ENCODE data around the gene PPARD. TPM values are rescaled to one million over a fixed set of nuclear protein-coding genes. Genes with fewer than 3 reads are reported as not detected.

Gene PPARD
- total and polyA plus RNA-seq, 2 of the 13 experiments (the other 11 are each of a cell fraction or from before 2014, with no cell fraction given) = 6.1 to 13.3 TPM

- TF ChIP-seq ZNF776 (CRISPR knock-in tag; IDR thresholded peaks at IDR 0.05) = peak; percentile 81; the same call in 1 of the 2 replicates
- TF ChIP-seq TFDP1 (CRISPR knock-in tag; IDR thresholded peaks at IDR 0.05; ENCODE audit: borderline replicate concordance) = peak; percentile 98
- TF ChIP-seq MBD4 (IDR thresholded peaks at IDR 0.05; ENCODE audit: borderline replicate concordance, low read length) = no peak
- TF ChIP-seq TFE3 (CRISPR knock-in tag; IDR thresholded peaks at IDR 0.05) = peak; percentile 62; the same call in 1 of the 2 replicates
- no peak for TF ChIP-seq HOXA9 (CRISPR knock-in tag; IDR thresholded peaks at IDR 0.05; ENCODE audit: borderline replicate concordance)
- TF ChIP-seq ZFAT (CRISPR knock-in tag; conservative IDR thresholded peaks at IDR 0.05) = no peak
- TF ChIP-seq ZNF580 (CRISPR knock-in tag; IDR thresholded peaks at IDR 0.05; ENCODE audit: borderline replicate concordance, low read depth) = 0 out of 2 replicates have a peak, but pooled peaks have one; percentile 72
- TF ChIP-seq CCDC6 (CRISPR knock-in tag; IDR thresholded peaks at IDR 0.05) = no peak
- TF ChIP-seq NR2C2 (CRISPR knock-in tag; IDR thresholded peaks at IDR 0.05; ENCODE audit: borderline replicate concordance) = peak; percentile 15; the same call in 1 of the 2 replicates
- peak; percentile 81 for TF ChIP-seq HOXA5 (CRISPR knock-in tag; IDR thresholded peaks at IDR 0.05)
- no peak for TF ChIP-seq BRCA1 (CRISPR knock-in tag; IDR thresholded peaks at IDR 0.05)
- TF ChIP-seq SNAI1 (CRISPR knock-in tag; IDR thresholded peaks at IDR 0.05; ENCODE audit: borderline replicate concordance) = no peak
- TF ChIP-seq ZBED4 (CRISPR knock-in tag; IDR thresholded peaks at IDR 0.05; ENCODE audit: borderline replicate concordance) = peak; percentile 26; the same call in 1 of the 2 replicates
- no peak for TF ChIP-seq ATF7 (IDR thresholded peaks at IDR 0.05)
- TF ChIP-seq ATF7 (CRISPR knock-in tag; IDR thresholded peaks at IDR 0.05) = no peak
- peak; percentile 48; the same call in 1 of the 2 replicates for TF ChIP-seq SP2 (CRISPR knock-in tag; IDR thresholded peaks at IDR 0.05)
- TF ChIP-seq JUNB (CRISPR knock-in tag; IDR thresholded peaks at IDR 0.05; ENCODE audit: borderline replicate concordance) = no peak
- no peak for TF ChIP-seq ZEB1 (IDR thresholded peaks at IDR 0.05; ENCODE audit: insufficient replicate concordance, low read depth)
- TF ChIP-seq ZNF652 (CRISPR knock-in tag; IDR thresholded peaks at IDR 0.05; ENCODE audit: borderline replicate concordance, low read depth) = no peak
Measured at GRCh38 chr6:35452183-35453090, 110.1 kb downstream of the PPARD start, which contains the start of gene FANCE (continued).

All from HepG2 (cell line).